ENCODE results near the gene SPATA33. TPM values are rescaled to one million over a fixed set of nuclear protein-coding genes. Genes with fewer than 3 reads are reported as not detected.
"Not testable (repeated sequence)": the region's sequence is repeated elsewhere in the genome, so short reads cannot be mapped to it uniquely, and the experiment has no call there.

The SPATA33 gene
- total RNA-seq, 4 donors from 2014 or later: 4.4 to 10.1 (median 7.4) TPM

- H3K36me3 ChIP-seq: peaks cover 0 to 22% (median 9%) of the 10 kb centered on the region in 4 donors
Observed at GRCh38 chr16:89689142-89689541, 31.5 kb downstream of the SPATA33 start.

GRCh38 chr16:89689621-89690020 is 32.0 kb downstream of the SPATA33 start:
- H3K27me3 ChIP-seq; H3K27ac ChIP-seq; in situ Hi-C loops (cut with MboI; ENCODE audit: low pct_ligation_motif_present in 1 of 4, low pct_unique_long_range_greater_than_20kb in 1 of 4, low sequenced_read_pairs in 3 of 4); H3K4me3 ChIP-seq; DNase-seq; intact Hi-C loops (cut with DNase I; ENCODE audit: low total_unique reads); H3K9me3 ChIP-seq: not testable (repeated sequence)
- peaks cover 0 to 22% (median 9%) of the 10 kb centered on the region in 4 donors for H3K36me3 ChIP-seq
- 93% methylated on average over 4 of the region's 4 CpGs; no CpG with 5 or more reads in 1 of the 2 donors for WGBS, 2 donors (ENCODE audit: low coverage in 1 of 2)
- H3K4me1 ChIP-seq: peaks cover 6 to 26% (median 15%) of the 10 kb centered on the region in 4 donors

More at GRCh38 chr16:89689142-89689541, 31.5 kb downstream of the SPATA33 start:
- 84 to 94% methylated on average over 8 to 13 of the region's 13 CpGs for WGBS, 2 donors (ENCODE audit: low coverage in 1 of 2)
- in situ Hi-C loops (cut with MboI; ENCODE audit: low pct_ligation_motif_present in 1 of 4, low pct_unique_long_range_greater_than_20kb in 1 of 4, low sequenced_read_pairs in 3 of 4): no loop called here
- DNase-seq: no peak
- TF ChIP-seq CTCF (IDR thresholded peaks at IDR 0.05) (no peak), EP300 (IDR thresholded peaks at IDR 0.05; ENCODE audit: low read depth) (no peak), POLR2A (IDR thresholded peaks at IDR 0.05) (no peak), POLR2AphosphoS5 (IDR thresholded peaks at IDR 0.05) (no peak)
- intact Hi-C loops (cut with DNase I; ENCODE audit: low total_unique reads): no loop called here
- no peak overlapping the region for H3K27ac ChIP-seq
- H3K4me1 ChIP-seq: peaks cover 6 to 26% (median 15%) of the 10 kb centered on the region in 4 donors
- no peak overlapping the region for H3K4me3 ChIP-seq
- no peaks in the 10 kb centered on the region for H3K9me3 ChIP-seq
- H3K27me3 ChIP-seq: no peaks in the 10 kb centered on the region

- Histone ChIP-seq H3K9me3 (no peaks in the 10 kb centered on the region), H3K36me3 (peaks cover 0 to 22% (median 9%) of the 10 kb centered on the region in 4 donors), H3K27ac (no peak overlapping the region), H3K4me1 (peaks cover 6 to 26% (median 17%) of the 10 kb centered on the region in 4 donors), H3K4me3 (no peak overlapping the region), H3K27me3 (no peaks in the 10 kb centered on the region)
- intact Hi-C loops (cut with DNase I; ENCODE audit: low total_unique reads): no loop called here
- no peak for DNase-seq
- in situ Hi-C loops (cut with MboI; ENCODE audit: low pct_ligation_motif_present in 1 of 4, low pct_unique_long_range_greater_than_20kb in 1 of 4, low sequenced_read_pairs in 3 of 4): no loop called here
- WGBS, 2 donors (ENCODE audit: low coverage in 1 of 2): 88 to 100% methylated on average over 1 to 16 of the region's 16 CpGs
- no peak for TF ChIP-seq POLR2AphosphoS5 (IDR thresholded peaks at IDR 0.05)
- no peak for TF ChIP-seq CTCF (IDR thresholded peaks at IDR 0.05)
- TF ChIP-seq POLR2A (IDR thresholded peaks at IDR 0.05): no peak
- no peak for TF ChIP-seq EP300 (IDR thresholded peaks at IDR 0.05; ENCODE audit: low read depth)
Observed at GRCh38 chr16:89690392-89690901, 32.8 kb downstream of the SPATA33 start.

- DNase-seq: no peak
- peaks cover 6 to 20% (median 16%) of the 10 kb centered on the region in 4 donors for H3K4me1 ChIP-seq
- no peaks in the 10 kb centered on the region for H3K27me3 ChIP-seq
- H3K27ac ChIP-seq: no peak overlapping the region
- in situ Hi-C loops (cut with MboI; ENCODE audit: low pct_ligation_motif_present in 1 of 4, low pct_unique_long_range_greater_than_20kb in 1 of 4, low sequenced_read_pairs in 3 of 4): no loop called here
- intact Hi-C loops (cut with DNase I; ENCODE audit: low total_unique reads): no loop called here
- H3K9me3 ChIP-seq: no peaks in the 10 kb centered on the region
- WGBS, 2 donors (ENCODE audit: low coverage in 1 of 2): 95 to 100% methylated on average over 3 to 21 of the region's 21 CpGs
- TF ChIP-seq POLR2AphosphoS5 (IDR thresholded peaks at IDR 0.05) (no peak), POLR2A (IDR thresholded peaks at IDR 0.05) (no peak), EP300 (IDR thresholded peaks at IDR 0.05; ENCODE audit: low read depth) (no peak)
- H3K4me3 ChIP-seq: no peak overlapping the region
- H3K36me3 ChIP-seq: peaks cover 0 to 22% (median 9%) of the 10 kb centered on the region in 4 donors
Observed at GRCh38 chr16:89691231-89691985, 33.8 kb downstream of the SPATA33 start.

- peaks cover 0 to 22% (median 9%) of the 10 kb centered on the region in 4 donors for H3K36me3 ChIP-seq
- no peaks in the 10 kb centered on the region for H3K9me3 ChIP-seq
- no peak overlapping the region for H3K4me3 ChIP-seq
- no peak for DNase-seq
- no peak for TF ChIP-seq EP300 (IDR thresholded peaks at IDR 0.05; ENCODE audit: low read depth)
- no peak for TF ChIP-seq POLR2A (IDR thresholded peaks at IDR 0.05)
- TF ChIP-seq CTCF (IDR thresholded peaks at IDR 0.05): no peak
- no peak for TF ChIP-seq POLR2AphosphoS5 (IDR thresholded peaks at IDR 0.05)
- peaks cover 6 to 19% (median 16%) of the 10 kb centered on the region in 4 donors for H3K4me1 ChIP-seq
- no peak overlapping the region for H3K27ac ChIP-seq
- intact Hi-C loops (cut with DNase I; ENCODE audit: low total_unique reads) (no loop called here), in situ Hi-C loops (cut with MboI; ENCODE audit: low pct_ligation_motif_present in 1 of 4, low pct_unique_long_range_greater_than_20kb in 1 of 4, low sequenced_read_pairs in 3 of 4) (no loop called here)
- H3K27me3 ChIP-seq: no peaks in the 10 kb centered on the region
- WGBS, 2 donors (ENCODE audit: low coverage in 1 of 2): 82% methylated on average over 13 of the region's 13 CpGs; no CpG with 5 or more reads in 1 of the 2 donors
Observed at GRCh38 chr16:89691986-89692569, 34.4 kb downstream of the SPATA33 start.

Measured in transverse colon (tissue), 4 donors.